CD4-positive, alpha-beta T cell treated with Interleukin-17A for 4 hours (primary cell): Measurements from ENCODE around the gene CKMT1B.
"Not testable (repeated sequence)": the region's sequence is repeated elsewhere in the genome, so short reads cannot be mapped to it uniquely, and the experiment has no call there.

Experiments
- DNase-seq: peaks from one replicate; pipeline ENCODE4 v3.0.0-alpha.2; 2020; ENCODE audit warnings: mixed read lengths

Gene CKMT1B

DNA sequence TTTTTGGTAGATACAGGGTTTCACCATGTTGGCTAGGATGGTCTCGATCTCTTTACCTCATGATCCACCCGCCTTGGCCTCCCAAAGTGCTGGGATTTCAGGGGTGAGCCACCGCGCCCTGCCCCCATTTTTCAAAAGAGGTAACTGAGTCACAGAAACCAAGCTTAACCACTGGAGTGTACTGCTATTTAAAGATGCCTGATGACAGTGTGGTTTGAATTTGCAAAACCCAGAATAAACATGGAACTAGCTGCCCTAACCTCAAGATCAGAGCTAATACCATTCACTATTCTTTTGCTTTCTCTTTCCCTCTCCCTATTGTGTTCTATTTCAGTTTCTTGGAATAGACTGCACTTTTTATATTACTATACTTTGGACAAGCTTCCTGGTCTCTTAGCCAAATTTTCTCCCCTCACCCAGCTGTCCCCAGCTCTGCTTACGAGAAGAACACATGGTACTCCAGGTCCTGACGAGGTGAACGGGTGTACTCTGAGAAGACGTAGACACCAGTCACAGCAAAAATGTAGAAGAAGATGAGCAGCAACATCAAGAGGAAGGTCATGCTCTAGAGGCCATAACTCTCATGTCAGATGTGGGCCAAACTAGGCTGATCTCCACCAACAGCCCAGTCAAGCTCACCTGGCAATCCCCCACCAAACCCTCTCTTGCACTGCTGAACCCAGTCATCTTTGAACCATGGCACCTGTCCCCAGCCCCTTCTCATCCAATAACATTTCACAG lies 44.8 kb downstream of the CKMT1B start:
- not testable (repeated sequence) for DNase-seq
